HG02588 (cell line): Measurements from ENCODE around the gene DRAP1.
"Not testable (repeated sequence)": the region's sequence is repeated elsewhere in the genome, so short reads cannot be mapped to it uniquely, and the experiment has no call there.

Experiments used
- ATAC-seq: cut with Tn5 transposase; IDR thresholded peaks from one replicate; pipeline ENCODE4 v1.9.1; 2021; ENCODE audit warnings: mild to moderate bottlenecking, moderate library complexity; ENCODE audit not compliant: unreplicated experiment

The DRAP1 gene

GRCh38 chr11:65927904-65928397, 8.7 kb downstream of the DRAP1 start:
- ATAC-seq = peak; percentile 62

DNA sequence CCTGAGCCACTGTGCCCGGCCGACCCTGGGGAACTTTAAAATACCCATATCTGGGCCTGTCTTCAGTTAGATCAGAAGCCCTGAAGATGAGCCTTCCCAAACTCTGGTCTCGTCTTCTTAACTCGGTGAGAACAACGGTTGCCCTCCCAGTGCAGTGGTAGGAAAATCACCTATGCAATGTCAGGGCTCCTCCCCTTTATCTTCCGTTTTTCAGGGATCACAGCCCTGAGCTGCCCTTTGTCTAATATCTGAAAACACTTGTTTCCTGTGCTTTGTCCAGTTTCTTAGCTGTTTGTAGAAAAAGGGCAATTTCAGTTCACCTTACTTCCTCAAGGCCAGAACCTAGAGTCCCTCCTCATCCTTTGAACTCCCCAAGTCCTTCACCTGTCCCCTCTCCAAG, 9.4 kb downstream of the DRAP1 start:
- ATAC-seq = no peak

DNA sequence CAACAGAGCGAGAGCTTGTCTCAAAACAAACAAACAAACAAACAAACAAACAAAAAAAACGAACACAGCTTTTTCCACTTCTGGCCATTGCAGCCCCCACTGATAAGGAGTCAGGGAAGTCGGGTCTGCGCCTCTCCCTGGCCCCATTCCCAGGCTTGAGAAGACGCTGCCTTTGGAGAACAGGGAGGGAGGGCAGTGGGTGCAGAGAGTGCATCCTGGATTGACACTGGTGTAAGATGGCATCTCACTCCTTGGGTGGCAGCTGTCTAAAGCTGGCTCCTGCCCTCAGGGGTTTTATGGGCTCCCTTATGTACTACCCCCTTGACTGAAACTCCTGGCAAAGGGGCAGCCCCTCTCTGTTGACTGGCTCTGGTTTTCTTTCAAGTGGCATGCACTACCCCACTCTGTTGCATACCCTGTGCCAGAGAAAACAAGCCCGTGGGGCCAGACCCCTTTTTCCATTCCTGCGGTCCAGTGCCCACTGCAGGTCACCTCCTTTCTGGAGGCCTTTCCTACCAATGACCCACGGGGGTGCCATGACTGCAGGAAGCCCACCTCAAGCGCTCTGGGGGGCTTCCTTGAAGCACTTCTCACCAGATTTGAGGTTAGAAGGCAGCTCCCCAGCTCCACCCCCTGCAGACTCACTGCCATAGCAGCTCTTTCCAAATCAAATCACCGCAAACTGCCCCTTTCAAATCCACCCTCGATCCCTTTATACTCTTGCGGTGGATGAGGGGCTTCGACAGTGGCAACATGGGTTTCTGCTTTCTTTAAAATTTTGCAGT, 12.7 kb downstream of the DRAP1 start:
- no peak for ATAC-seq

- no peak for ATAC-seq
Observed at GRCh38 chr11:65932558-65932919, 13.3 kb downstream of the DRAP1 start.

- ATAC-seq = no peak
Observed at GRCh38 chr11:65934014-65934413, 14.8 kb downstream of the DRAP1 start.

GRCh38 chr11:65937766-65938165, 18.5 kb downstream of the DRAP1 start:
- ATAC-seq = no peak

GRCh38 chr11:65941720-65942310, 22.6 kb downstream of the DRAP1 start:
- ATAC-seq = no peak

GRCh38 chr11:65942531-65942930, 23.3 kb downstream of the DRAP1 start:
- ATAC-seq = no peak

GRCh38 chr11:65944191-65944590, 25.0 kb downstream of the DRAP1 start:
- no peak for ATAC-seq

GRCh38 chr11:65944767-65945166, 25.5 kb downstream of the DRAP1 start:
- no peak for ATAC-seq

DNA sequence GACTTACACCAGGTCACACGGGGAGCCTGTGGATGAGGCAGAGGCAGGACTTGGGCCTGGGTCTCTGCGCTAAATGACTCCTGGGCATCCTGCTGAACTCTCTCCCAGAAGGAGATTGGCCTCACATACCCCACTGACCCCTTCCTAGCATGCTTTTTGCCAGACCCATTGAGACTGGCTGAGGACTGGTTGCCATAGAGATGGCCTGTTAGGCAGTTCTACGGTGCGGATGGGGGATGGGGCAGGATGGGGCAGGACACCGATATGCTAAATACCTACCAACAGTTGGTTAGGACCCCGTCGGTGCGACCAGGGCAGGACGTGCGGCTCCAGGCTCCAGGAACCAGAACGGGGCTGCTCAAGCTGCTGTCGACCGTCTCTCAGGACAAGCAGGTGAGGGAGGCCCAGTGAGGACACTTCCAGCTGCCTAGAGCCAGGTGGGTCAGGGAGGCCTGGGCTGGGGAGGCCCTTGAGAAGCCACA, 26.2 kb downstream of the DRAP1 start, which contains the start of gene TSGA10IP:
TSS of gene TSGA10IP (plus strand) at position 51 of the 482 bp plus-strand sequence. CDS start at position 247, 196 bp downstream.
- no peak for ATAC-seq

DNA sequence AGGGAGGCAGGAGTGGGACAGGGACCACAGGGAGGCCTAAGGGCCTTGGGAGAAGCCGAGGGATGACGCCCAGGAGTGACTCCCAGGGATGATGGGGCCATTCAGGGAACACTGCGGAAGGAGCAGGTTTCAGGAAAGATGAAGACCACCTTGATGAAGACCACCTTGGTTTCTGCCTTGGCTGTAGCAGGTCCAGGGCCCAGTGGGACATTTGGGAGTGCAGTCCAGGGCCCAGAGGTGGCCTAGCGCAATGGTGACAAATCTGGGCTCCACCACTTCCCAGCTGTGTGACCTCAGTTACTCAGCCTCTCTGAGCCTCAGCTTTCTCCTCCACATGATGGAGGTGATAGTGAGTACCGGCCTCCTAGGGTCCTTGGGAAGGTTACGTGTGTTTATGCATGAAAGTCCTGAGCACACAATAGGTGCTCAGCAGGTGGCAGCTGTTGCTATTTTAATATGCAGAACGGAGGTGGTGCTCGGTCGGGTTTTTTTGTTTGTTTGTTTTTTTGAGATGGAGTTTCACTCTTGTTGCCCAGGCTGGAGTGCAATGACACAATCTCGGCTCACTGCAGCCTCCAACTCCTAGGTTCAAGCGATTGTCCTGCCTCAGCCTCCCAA, 26.8 kb downstream of the DRAP1 start:
- no peak for ATAC-seq

- no peak for ATAC-seq
Observed at GRCh38 chr11:65946655-65947054, 27.4 kb downstream of the DRAP1 start.

- no peak for ATAC-seq
Observed at GRCh38 chr11:65947133-65947532, 27.9 kb downstream of the DRAP1 start.

DNA sequence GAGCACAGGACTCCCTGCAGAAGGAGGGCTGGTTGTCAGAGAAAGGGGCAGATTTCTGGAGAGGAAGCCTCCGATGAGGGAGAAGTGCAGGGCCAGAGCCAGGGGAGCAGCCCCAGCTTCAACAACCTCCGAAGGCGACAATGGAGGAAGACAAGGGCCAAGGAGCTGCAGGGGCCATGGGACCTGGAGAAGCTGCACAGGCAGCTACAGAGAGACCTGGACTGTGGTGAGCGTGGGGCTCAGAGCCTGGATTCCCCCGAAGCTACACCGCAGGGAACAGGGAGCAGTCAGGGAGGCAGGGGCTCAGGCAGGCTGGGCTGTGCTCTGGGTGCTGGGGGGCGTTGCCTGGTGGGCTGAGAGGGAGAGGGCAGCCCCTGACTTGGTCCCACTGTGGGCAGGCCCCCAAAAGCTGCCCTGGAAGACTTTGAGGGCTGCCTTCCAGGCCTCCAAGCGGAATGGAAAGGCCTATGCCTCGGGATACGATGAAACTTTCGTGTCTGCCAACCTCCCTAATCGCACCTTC, 28.4 kb downstream of the DRAP1 start:
- ATAC-seq = no peak

DNA sequence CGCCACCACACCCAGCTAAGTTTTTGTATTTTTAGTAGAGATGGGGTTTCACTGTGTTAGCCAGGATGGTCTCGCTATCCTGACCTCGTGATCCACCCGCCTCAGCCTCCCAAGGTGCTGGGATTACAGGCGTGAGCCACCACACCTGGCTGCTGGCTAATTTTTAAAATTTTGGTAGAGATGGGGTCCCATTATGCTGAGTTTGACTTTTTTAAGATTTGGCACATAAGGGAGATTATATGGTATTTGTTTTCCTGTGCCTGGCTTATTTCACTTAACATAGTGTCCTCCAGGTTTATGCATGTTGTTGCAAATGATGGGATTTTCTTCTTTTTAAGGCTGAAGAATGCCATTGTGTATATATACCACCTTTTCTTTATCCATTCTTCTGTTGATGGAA, 31.5 kb downstream of the DRAP1 start:
- not testable (repeated sequence) for ATAC-seq

- ATAC-seq = not testable (repeated sequence)
Observed at GRCh38 chr11:65951641-65952040, 32.4 kb downstream of the DRAP1 start.

DNA sequence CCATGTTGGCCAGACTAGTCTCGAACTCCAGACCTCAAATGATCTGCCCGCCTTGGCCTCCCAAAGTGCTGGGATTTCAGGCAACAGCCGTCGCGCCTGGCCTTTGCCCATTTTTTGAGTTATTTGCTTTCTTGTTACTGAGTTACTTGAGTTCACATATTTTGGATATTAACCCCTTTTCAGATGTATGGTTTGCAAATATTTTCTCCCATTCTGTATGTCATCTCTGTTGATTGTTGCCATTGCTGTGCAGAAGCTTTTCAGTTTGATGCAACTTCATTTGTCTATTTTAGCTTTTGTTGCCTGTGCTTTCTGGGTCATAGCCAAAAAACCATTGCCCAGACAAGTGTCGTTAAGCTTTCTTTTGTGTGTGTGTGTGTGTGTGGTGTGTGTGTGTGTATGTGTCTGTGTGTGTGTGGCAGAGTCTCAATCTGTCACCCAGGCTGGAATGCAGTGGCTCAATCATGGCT, 32.9 kb downstream of the DRAP1 start:
- no peak for ATAC-seq

- no peak for ATAC-seq
Observed at GRCh38 chr11:65953471-65953870, 34.2 kb downstream of the DRAP1 start.

GRCh38 chr11:65954771-65955170, 35.5 kb downstream of the DRAP1 start:
- ATAC-seq = no peak

- no peak for ATAC-seq
Observed at GRCh38 chr11:65958291-65958690, 39.1 kb downstream of the DRAP1 start.
